Panc1 (cell line): Measurements from ENCODE around the gene SNHG17. TPM values are rescaled to one million over a fixed set of nuclear protein-coding genes. Genes with fewer than 3 reads are reported as not detected.

Experiments
- total RNA-seq: library from RNA; stranded (reverse); gene quantifications from one replicate; pipeline ENCODE4 v1.2.1, GENCODE V29; 2021; ENCODE audit not compliant: unreplicated experiment

The SNHG17 gene
- total RNA-seq, 1 experiment from 2014 or later, result 60.1 TPM

Other genes starting within 250 kb of the SNHG17 start
- 0.08 TPM for gene KIAA1755, start 174.6 kb downstream of the SNHG17 start, total RNA-seq
- not detected for gene BPI, start 131.2 kb downstream of the SNHG17 start, total RNA-seq
- gene LBP, start 88.8 kb downstream of the SNHG17 start, total RNA-seq, result 0.15 TPM
- 33.1 TPM for gene RALGAPB, start 37.5 kb upstream of the SNHG17 start, total RNA-seq
- not detected for gene ADIG, start 145.9 kb upstream of the SNHG17 start, total RNA-seq
- 0.18 TPM for gene ARHGAP40, start 166.5 kb upstream of the SNHG17 start, total RNA-seq